OCI-LY3 (cell line): ENCODE data around the gene ZNF57.

Source experiments
- H2AFZ ChIP-seq: fragments of 200-600, 300-600 bp; shearing (Covaris generic); 2 replicates; pipeline ENCODE4 v1.6.0; 2014; ENCODE audit warnings: antibody characterized with exemption, low read depth, low read length
- H3K27ac ChIP-seq: fragments of 200-600, 300-600 bp; sonication (generic); 2 replicates; pipeline ENCODE4 v1.5.1; 2014; ENCODE audit warnings: mild to moderate bottlenecking, low read length, moderate library complexity, mixed read lengths
- H3K27me3 ChIP-seq: fragments of 200-600, 300-600 bp; sonication (generic); 2 replicates; pipeline ENCODE4 v1.6.1; 2014; ENCODE audit warnings: low read depth, low read length, mixed read lengths
- H3K36me3 ChIP-seq: fragments of 200-600, 300-600 bp; sonication (generic); replicated peaks from 2 replicates; pipeline ENCODE3; 2014; ENCODE audit warnings: low read depth, low read length, mixed read lengths
- H3K4me1 ChIP-seq: fragments of 300-600, 200-600 bp; sonication (generic); 2 replicates; pipeline ENCODE4 v1.6.1; 2014; ENCODE audit warnings: low read length, mixed read lengths
- H3K4me2 ChIP-seq: fragments of 200-600, 300-600 bp; sonication (generic); 2 replicates; pipeline ENCODE4 v1.6.1; 2014; ENCODE audit warnings: low read length, mixed read lengths
- H3K4me3 ChIP-seq: fragments of 300-600, 200-600 bp; sonication (generic); 2 replicates; pipeline ENCODE4 v1.5.1; 2014; ENCODE audit warnings: antibody characterized with exemption, mild to moderate bottlenecking, low read length, moderate library complexity
- H3K79me2 ChIP-seq: fragments of 300-600, 200-600 bp; shearing (Covaris generic); 2 replicates; pipeline ENCODE4 v1.6.1; 2014; ENCODE audit warnings: mild to moderate bottlenecking, low read length, mixed read lengths
- H3K9ac ChIP-seq: fragments of 300-600, 200-600 bp; shearing (Covaris generic); 2 replicates; pipeline ENCODE4 v1.6.0; 2014; ENCODE audit warnings: mild to moderate bottlenecking, low read length, moderate library complexity
- H3K9me3 ChIP-seq: fragments of 200-600, 300-600 bp; shearing (Covaris generic); 2 replicates; pipeline ENCODE4 v1.6.1; 2014; ENCODE audit warnings: low read length, mixed read lengths; ENCODE audit not compliant: insufficient read depth
- H4K20me1 ChIP-seq: fragments of 200-600, 300-600 bp; sonication (generic); 2 replicates; pipeline ENCODE4 v1.6.1; 2016; ENCODE audit warnings: low read length, mixed read lengths; ENCODE audit not compliant: insufficient read depth
- CTCF ChIP-seq: fragments of 200-600, 300-600 bp; sonication (generic); IDR thresholded peaks from 2 replicates; pipeline ENCODE4 v1.5.1; 2014; ENCODE audit warnings: antibody characterized with exemption, low read length, low read depth
- EZH2phosphoT487 ChIP-seq: fragments of 200-600 bp; shearing (Covaris generic); IDR thresholded peaks from 2 replicates; pipeline ENCODE4 v1.6.1; 2018; ENCODE audit warnings: antibody characterized with exemption, mixed run types, low read depth

Gene ZNF57

GRCh38 chr19:2944775-2945574, 44.2 kb downstream of the ZNF57 start, which contains the start of gene ZNF77:
Gene ZNF77 (minus strand): TSS chr19:2944971. CDS start chr19:2944840, 131 bp downstream.
- TF ChIP-seq EZH2phosphoT487 (no peak), CTCF (no peak)
- H3K4me1 ChIP-seq: peaks cover 8% of the 10 kb centered on the region
- H3K4me2 ChIP-seq: peak within 1 kb of the TSS; percentile 59
- H3K36me3 ChIP-seq: no peaks in the 10 kb centered on the region
- H3K9ac ChIP-seq: peak within 1 kb of the TSS; percentile 79
- peak within 1 kb of the TSS; percentile 96 for H3K4me3 ChIP-seq
- H3K79me2 ChIP-seq: peaks cover 18% of the 10 kb centered on the region
- H3K27ac ChIP-seq: peak within 1 kb of the TSS; percentile 60
- no peaks in the 10 kb centered on the region for H4K20me1 ChIP-seq
- H3K27me3 ChIP-seq: no peaks in the 10 kb centered on the region
- H3K9me3 ChIP-seq: no peaks in the 10 kb centered on the region
- peak within 1 kb of the TSS; percentile 93 for H2AFZ ChIP-seq

- H2AFZ ChIP-seq: peak overlapping the region; percentile 93
- H3K27me3 ChIP-seq: no peaks in the 10 kb centered on the region
- H3K9me3 ChIP-seq: no peaks in the 10 kb centered on the region
- peak overlapping the region; percentile 57 for H3K4me2 ChIP-seq
- peaks cover 23% of the 10 kb centered on the region for H3K79me2 ChIP-seq
- TF ChIP-seq CTCF: no peak
- TF ChIP-seq EZH2phosphoT487: no peak
- H3K9ac ChIP-seq: peak overlapping the region; percentile 79
- H4K20me1 ChIP-seq: no peaks in the 10 kb centered on the region
- no peak overlapping the region; the same call in 1 of the 2 replicates for H3K27ac ChIP-seq
- peaks cover 8% of the 10 kb centered on the region for H3K4me1 ChIP-seq
- no peaks in the 10 kb centered on the region for H3K36me3 ChIP-seq
- peak overlapping the region; percentile 96 for H3K4me3 ChIP-seq
Observed at GRCh38 chr19:2945575-2946184, 45.0 kb downstream of the ZNF57 start.

GRCh38 chr19:2949939-2950285, 49.2 kb downstream of the ZNF57 start:
- H3K4me3 ChIP-seq: peak overlapping the region; percentile 83
- H3K36me3 ChIP-seq: no peaks in the 10 kb centered on the region
- peak overlapping the region; percentile 85 for H3K9ac ChIP-seq
- peak overlapping the region; percentile 31; the same call in 1 of the 2 replicates for H2AFZ ChIP-seq
- no peak for TF ChIP-seq CTCF
- H3K4me1 ChIP-seq: peaks cover 6% of the 10 kb centered on the region
- no peaks in the 10 kb centered on the region for H3K9me3 ChIP-seq
- no peaks in the 10 kb centered on the region for H4K20me1 ChIP-seq
- peak overlapping the region; percentile 73 for H3K4me2 ChIP-seq
- H3K27ac ChIP-seq: peak overlapping the region; percentile 68
- H3K27me3 ChIP-seq: no peaks in the 10 kb centered on the region
- peaks cover 17% of the 10 kb centered on the region for H3K79me2 ChIP-seq

GRCh38 chr19:2950286-2951124, 49.8 kb downstream of the ZNF57 start:
- peak overlapping the region; percentile 72 for H2AFZ ChIP-seq
- peak overlapping the region; percentile 83 for H3K4me3 ChIP-seq
- TF ChIP-seq EZH2phosphoT487 (no peak), CTCF (no peak)
- no peaks in the 10 kb centered on the region for H3K9me3 ChIP-seq
- peaks cover 17% of the 10 kb centered on the region for H3K79me2 ChIP-seq
- H3K9ac ChIP-seq: peak overlapping the region; percentile 85
- peak overlapping the region; percentile 87 for H3K4me2 ChIP-seq
- peak overlapping the region; percentile 68 for H3K27ac ChIP-seq
- no peaks in the 10 kb centered on the region for H3K36me3 ChIP-seq
- no peaks in the 10 kb centered on the region for H4K20me1 ChIP-seq
- H3K4me1 ChIP-seq: peaks cover 6% of the 10 kb centered on the region
- no peaks in the 10 kb centered on the region for H3K27me3 ChIP-seq
